GM12891 (cell line): ENCODE data around the gene ID2.

Source experiments
- PAX5 ChIP-seq: IDR thresholded peaks from 2 replicates; pipeline ENCODE4 v1.6.1; 2011; ENCODE audit warnings: low read length, moderate library complexity, mild to moderate bottlenecking; ENCODE audit not compliant: insufficient read depth, severe bottlenecking
- POLR2A ChIP-seq: IDR thresholded peaks from 2 replicates; pipeline ENCODE4 v1.6.1; 2011; ENCODE audit warnings: low read depth, low read length, control low read depth
- POLR2AphosphoS5 ChIP-seq: IDR thresholded peaks from 2 replicates; pipeline ENCODE4 v1.6.1; 2011; ENCODE audit warnings: low read depth, low read length, control low read depth
- POU2F2 ChIP-seq: IDR thresholded peaks from 2 replicates; pipeline ENCODE4 v1.6.1; 2011; ENCODE audit warnings: low read depth, mild to moderate bottlenecking, control low read depth, low read length, moderate library complexity
- SPI1 ChIP-seq: IDR thresholded peaks from 2 replicates; pipeline ENCODE4 v1.6.1; 2011; ENCODE audit warnings: low read depth, low read length, control low read depth
- TAF1 ChIP-seq: IDR thresholded peaks from 2 replicates; pipeline ENCODE4 v1.6.1; 2011; ENCODE audit warnings: low read depth, low read length, control low read depth

DNA sequence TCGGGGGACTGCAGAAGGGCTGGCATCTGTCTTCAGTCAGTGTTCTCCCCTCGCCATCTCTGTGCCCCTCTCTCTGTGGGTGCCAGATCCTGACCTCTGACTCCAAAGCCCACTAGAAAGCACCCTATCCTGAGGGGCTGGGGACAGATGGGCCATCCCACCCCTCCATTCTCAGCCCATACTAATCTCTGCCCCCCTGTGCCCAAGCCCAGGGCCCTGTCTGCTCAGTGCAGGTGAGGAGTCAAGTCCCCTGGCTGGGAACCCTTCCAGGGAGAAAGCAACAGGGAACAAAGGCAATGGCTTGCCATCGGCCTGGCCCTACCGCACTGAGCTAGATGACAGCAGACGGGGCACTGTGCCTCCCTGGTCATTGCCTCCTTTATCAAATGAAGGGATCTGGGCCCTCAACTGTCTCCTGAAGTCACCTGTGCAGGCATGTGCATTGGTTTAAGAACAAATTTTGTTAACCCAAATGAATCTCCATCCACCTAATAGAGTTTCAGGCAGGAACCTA is 42.7 kb upstream of the ID2 start:
- TF ChIP-seq POLR2A (no peak), TAF1 (no peak), POLR2AphosphoS5 (no peak), SPI1 (no peak), PAX5 (no peak), POU2F2 (no peak)
